Testis (tissue), 2 donors: ENCODE measurements around the gene PAPSS2.

Experiments
- CTCF ChIP-seq, 3 experiments: fragments of 450-650 bp in 2 of 3; fragments of 200-600 bp in 1 of 3; sonication (generic) in 1 of 3; IDR thresholded peaks; one replicate each; pipeline ENCODE4 v1.5.1; 2016 to 2019; ENCODE audit warnings: antibody characterized with exemption in 3 of 3, mild to moderate bottlenecking in 2 of 3, moderate library complexity in 1 of 3
- POLR2A ChIP-seq: fragments of 450-650 bp; IDR thresholded peaks from one replicate; pipeline ENCODE4 v1.6.1; 2017; ENCODE audit warnings: antibody characterized with exemption, mild to moderate bottlenecking, moderate library complexity

DNA sequence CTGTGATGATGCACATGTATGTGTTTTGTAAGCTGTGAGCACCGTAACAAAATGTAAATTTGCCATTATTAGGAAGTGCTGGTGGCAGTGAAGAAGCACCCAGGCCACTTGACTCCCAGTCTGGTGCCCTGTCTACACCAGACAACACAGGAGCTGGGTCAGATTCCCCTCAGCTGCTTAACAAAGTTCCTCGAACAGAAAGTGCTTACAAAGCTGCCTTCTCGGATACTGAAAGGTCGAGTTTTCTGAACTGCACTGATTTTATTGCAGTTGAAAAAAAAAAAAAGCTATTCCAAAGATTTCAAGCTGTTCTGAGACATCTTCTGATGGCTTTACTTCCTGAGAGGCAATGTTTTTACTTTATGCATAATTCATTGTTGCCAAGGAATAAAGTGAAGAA, 87.2 kb downstream of the PAPSS2 start:
- no peak for TF ChIP-seq CTCF (IDR thresholded peaks at IDR 0.05)
- no peak for TF ChIP-seq POLR2A
